Ammon's horn (tissue), 1 donor: ENCODE measurements around the gene POMP.
A peak's percentile ranks its signal among the peaks of the same experiment; 100 is the strongest.
"Not testable (repeated sequence)": the region's sequence is repeated elsewhere in the genome, so short reads cannot be mapped to it uniquely, and the experiment has no call there.

Experiments
- DNase-seq: peaks from one replicate; pipeline ENCODE4 v3.0.0-alpha.2; 2016; ENCODE audit warnings: low spot score

POMP gene

DNA sequence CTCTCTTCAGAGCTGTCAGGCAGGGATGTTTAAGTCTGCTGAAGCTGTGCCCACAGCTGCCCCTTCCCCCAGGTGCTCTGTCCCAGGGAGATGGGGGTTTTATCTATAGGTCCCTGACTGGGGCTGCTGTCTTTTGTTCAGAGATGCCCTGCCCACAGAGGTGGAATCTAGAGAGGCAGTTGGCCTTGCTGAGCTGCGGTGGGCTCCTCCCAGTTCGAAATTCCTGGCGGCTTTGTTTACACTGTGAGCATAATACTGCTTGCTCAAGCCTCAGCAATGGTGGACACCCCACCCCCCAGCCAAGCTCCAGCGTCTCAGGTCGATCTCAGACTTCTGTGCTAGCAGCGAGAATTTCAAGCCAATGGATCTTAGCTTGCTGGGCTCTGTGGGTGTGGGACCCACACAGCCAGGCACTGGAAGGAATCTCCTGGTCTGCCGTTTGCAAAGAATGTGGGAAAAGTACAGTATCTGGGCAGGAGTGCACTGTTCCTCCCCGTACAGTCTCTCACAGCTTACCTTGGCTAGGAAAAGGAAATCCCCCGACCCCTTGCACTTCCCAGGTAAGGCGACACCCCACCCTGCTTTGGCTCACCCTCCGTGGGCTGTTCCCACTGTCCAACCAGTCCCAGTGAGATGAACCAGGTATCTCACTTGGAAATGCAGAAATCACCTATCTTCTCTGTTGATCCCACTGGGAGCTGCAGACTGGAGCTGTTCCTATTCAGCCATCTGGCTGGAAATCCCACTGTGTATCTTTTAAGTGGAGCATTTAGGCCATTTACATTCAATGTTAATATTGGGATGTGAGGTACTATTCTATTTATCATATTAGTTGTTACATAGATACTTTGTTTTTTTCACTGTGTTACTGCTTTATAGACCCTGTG lies 34.9 kb downstream of the POMP start:
- not testable (repeated sequence) for DNase-seq

DNA sequence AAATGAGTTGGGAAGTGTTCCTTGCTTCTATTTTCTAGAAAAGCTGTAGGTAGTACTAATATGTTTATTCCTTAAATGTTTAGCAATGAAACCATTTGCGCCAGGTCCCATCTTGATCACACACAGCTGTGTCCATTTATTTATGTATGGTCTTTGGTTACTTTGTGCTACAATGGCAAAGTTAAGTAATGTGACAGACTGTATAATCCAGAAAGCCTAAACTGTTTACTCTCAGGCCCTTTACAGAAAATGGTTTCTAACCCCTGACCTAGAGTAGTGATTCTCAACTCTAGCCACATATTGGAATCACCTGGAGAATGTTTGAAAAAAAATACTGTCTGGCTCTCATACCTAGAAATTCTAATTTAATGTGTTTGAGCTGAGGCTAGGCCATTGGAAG lies 38.5 kb downstream of the POMP start:
- DNase-seq, result no peak

DNA sequence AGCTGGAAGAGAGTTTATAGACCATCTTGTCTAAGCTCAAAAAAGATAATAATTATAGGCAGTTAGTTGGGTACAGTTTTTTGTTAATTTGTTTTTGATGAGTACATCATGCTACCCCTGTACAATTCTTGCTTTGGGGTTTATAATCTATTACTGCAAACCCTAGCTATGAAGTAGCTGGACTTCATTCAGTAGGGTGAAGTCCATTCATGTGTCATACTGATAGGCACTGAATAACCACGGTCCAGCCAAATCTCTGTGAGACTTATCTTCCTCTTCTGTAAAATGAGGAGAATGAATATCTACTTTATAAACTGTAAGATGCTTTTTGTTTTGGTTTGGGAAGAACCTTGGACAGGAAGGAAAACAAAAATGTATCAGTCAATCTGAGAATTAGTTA lies 40.3 kb downstream of the POMP start:
- no peak for DNase-seq

GRCh38 chr13:28704282-28704681 lies 45.4 kb downstream of the POMP start:
- DNase-seq, result no peak

GRCh38 chr13:28704919-28705318 lies 46.0 kb downstream of the POMP start:
- no peak for DNase-seq

DNA sequence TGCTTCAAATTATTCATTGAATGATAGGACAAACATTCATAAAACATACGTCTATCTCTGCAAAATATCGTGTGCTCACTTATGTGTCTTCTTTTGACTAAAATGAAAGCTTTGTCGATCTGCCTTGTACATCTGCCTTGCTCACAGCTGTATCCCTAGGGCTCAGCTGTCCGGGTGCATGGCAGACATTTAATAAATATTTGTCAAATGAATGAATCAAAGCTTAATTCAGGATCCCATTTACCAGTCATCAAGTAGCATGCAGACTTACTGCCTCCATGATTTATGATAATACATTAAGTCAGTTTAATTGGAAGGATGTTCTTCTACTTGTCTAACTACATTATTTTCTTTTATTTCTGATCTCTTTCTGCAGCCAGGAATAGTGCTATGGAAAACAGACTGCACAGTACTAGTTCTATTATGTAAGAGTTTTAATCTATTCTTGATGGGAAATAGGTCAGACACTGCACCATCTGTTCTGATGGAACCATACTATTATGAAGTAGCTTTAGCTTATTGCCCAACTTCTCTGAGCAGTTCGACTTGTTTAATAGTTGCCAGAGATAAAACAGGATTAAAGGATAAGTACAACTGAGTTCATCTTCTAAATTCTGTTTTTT lies 46.6 kb downstream of the POMP start:
- DNase-seq, result peak; percentile 61

GRCh38 chr13:28707629-28708427 lies 48.9 kb downstream of the POMP start:
- DNase-seq, result peak; percentile 73

DNA sequence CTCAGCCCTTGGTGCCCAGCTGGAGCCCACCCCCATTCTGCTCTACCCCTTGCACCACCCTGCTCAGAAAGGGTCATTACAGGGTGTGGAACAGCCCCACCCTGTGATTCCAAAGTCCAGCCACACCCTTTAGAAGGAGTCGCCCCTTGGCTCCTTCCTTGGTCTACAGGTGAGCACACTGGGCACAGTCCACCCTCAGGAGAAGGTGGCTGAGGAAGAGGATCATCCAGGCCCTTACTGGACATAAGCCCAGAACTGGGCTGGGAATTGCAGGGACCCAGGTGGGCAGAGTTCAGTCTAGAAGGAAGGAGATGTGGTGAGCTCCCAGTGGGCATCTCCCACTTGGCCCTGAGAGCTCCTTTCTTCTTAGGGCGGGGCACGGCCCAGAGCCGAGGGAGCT lies 51.2 kb downstream of the POMP start:
- no peak for DNase-seq

- no peak for DNase-seq
Measured at GRCh38 chr13:28714651-28715050, 55.7 kb downstream of the POMP start.

GRCh38 chr13:28716511-28716910 lies 57.6 kb downstream of the POMP start:
- no peak for DNase-seq

DNA sequence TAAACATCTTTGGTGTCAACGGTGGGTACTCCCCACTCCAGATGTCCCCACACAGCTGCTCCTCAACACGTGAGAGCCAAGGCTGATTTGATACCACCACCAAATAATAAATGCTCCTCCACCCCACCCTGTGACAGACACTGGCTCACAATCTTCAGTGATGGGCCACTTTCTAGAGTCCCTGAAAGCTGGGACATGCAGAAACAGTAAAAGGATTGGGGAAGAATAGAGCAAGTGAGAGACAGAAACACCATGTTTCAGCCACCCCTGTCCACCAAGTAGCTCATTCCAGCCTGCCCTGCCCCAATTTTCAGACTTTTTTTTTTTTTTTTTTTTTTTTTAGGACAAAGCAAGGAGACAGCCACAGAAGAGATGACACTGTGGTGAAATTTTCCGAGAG lies 58.2 kb downstream of the POMP start:
- no peak for DNase-seq

- DNase-seq, result peak; percentile 67
Measured at GRCh38 chr13:28718196-28718542, 59.2 kb downstream of the POMP start.

GRCh38 chr13:28718543-28719226 lies 59.8 kb downstream of the POMP start, which contains the start of gene SLC46A3:
Gene SLC46A3, minus strand, starts transcription at chr13:28718970. Its CDS starts 972 bp downstream, at chr13:28717998.
- DNase-seq, result peak; percentile 97

GRCh38 chr13:28719227-28720055 lies 60.5 kb downstream of the POMP start:
- no peak for DNase-seq

GRCh38 chr13:28723806-28724205 lies 64.9 kb downstream of the POMP start:
- DNase-seq, result no peak

DNA sequence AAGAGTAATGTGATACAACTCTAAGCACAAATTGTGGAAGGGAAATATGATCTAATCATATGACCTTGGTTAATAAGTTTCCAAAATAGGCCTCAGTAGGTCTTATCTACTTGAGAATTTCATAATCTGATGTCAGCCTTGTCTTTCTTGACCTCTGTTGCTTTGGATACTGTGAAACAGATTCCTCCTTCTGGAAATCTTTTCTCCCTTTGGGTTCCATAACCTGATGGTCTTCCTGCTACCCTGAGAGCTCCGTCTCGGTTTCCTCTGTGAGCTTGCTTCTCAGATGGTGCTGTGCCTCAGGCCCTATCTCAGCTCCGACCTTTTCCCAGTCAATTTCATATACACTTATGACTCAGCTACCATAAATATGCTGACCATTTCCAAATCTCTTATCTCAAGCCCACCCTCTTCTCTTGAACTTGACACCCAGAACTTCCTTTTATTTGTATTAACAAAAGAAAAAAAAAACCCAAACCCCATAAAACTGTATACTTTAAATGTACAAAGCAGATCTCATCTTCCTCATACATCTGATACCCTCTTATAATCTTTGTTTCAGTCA lies 66.2 kb downstream of the POMP start:
- DNase-seq, result no peak
